Liver (tissue), 3 donors: ENCODE results near the gene TNFRSF11A.

Source experiments
- CTCF ChIP-seq: fragments of 150-350 bp; IDR thresholded peaks from 2 replicates; pipeline ENCODE4 v1.5.1; 2017; ENCODE audit warnings: improper control_type of control experiment, low read depth, low read length; ENCODE audit not compliant: missing input control
- EGR1 ChIP-seq, 2 donors: IDR thresholded peaks; 2 replicates each; pipeline ENCODE4 v1.6.1; 2016 to 2018; ENCODE audit warnings: antibody characterized with exemption in 2 of 2, low read depth in 2 of 2
- FOXA1 ChIP-seq: IDR thresholded peaks from 2 replicates; pipeline ENCODE4 v1.6.1; 2016; ENCODE audit warnings: antibody characterized with exemption
- GABPA ChIP-seq, 2 donors: IDR thresholded peaks in 1 of 2; conservative IDR thresholded peaks in 1 of 2; 2 replicates each; pipeline ENCODE4 v1.6.1; 2016; ENCODE audit warnings: antibody characterized with exemption in 2 of 2, mild to moderate bottlenecking in 1 of 2, moderate library complexity in 1 of 2
- HNF4A ChIP-seq, 2 donors: conservative IDR thresholded peaks; 2 replicates each; pipeline ENCODE4 v1.6.1; 2016; ENCODE audit warnings: antibody characterized with exemption in 2 of 2, mild to moderate bottlenecking in 2 of 2
- HNF4G ChIP-seq: IDR thresholded peaks from 2 replicates; pipeline ENCODE4 v1.6.1; 2016; ENCODE audit warnings: antibody characterized with exemption
- JUND ChIP-seq, 2 donors: IDR thresholded peaks; 2 replicates each; pipeline ENCODE4 v1.6.1; 2016; ENCODE audit warnings: antibody characterized with exemption in 2 of 2
- MAX ChIP-seq: IDR thresholded peaks from 2 replicates; pipeline ENCODE4 v1.6.1; 2016; ENCODE audit warnings: antibody characterized with exemption
- RAD21 ChIP-seq, 2 donors: IDR thresholded peaks; 2 replicates each; pipeline ENCODE4 v1.6.1; 2016; ENCODE audit warnings: antibody characterized with exemption in 2 of 2, mild to moderate bottlenecking in 2 of 2
- REST ChIP-seq: IDR thresholded peaks from 2 replicates; pipeline ENCODE4 v1.6.1; 2016; ENCODE audit warnings: antibody characterized with exemption, mild to moderate bottlenecking
- RXRA ChIP-seq, 2 donors: IDR thresholded peaks; 2 replicates each; pipeline ENCODE4 v1.6.1; 2017 to 2018; ENCODE audit warnings: antibody characterized with exemption in 2 of 2, mild to moderate bottlenecking in 1 of 2
- SP1 ChIP-seq: IDR thresholded peaks from 2 replicates; pipeline ENCODE4 v1.6.1; 2018; ENCODE audit warnings: antibody characterized with exemption, mild to moderate bottlenecking
- YY1 ChIP-seq: IDR thresholded peaks from 2 replicates; pipeline ENCODE4 v1.6.1; 2016; ENCODE audit warnings: antibody characterized with exemption, mild to moderate bottlenecking
- ZBTB33 ChIP-seq: IDR thresholded peaks from 2 replicates; pipeline ENCODE4 v1.6.1; 2016; ENCODE audit warnings: antibody characterized with exemption
- donor health status: healthy.
- donor health status: healthy.

- TF ChIP-seq REST, result no peak
- no peak for TF ChIP-seq CTCF
- no peak for TF ChIP-seq JUND (IDR thresholded peaks at IDR 0.05)
- TF ChIP-seq ZBTB33, result no peak
- no peak for TF ChIP-seq FOXA1
- no peak for TF ChIP-seq MAX
- no peak for TF ChIP-seq RAD21 (IDR thresholded peaks at IDR 0.05)
- no peak for TF ChIP-seq YY1
- TF ChIP-seq GABPA (IDR thresholded peaks at IDR 0.05 in 1 of 2, conservative IDR thresholded peaks at IDR 0.05 in 1 of 2), result no peak
- TF ChIP-seq EGR1 (IDR thresholded peaks at IDR 0.05; ENCODE audit: low read depth in 2 of 2), result no peak
- TF ChIP-seq HNF4A (conservative IDR thresholded peaks at IDR 0.05), result no peak
- no peak for TF ChIP-seq HNF4G
- no peak for TF ChIP-seq SP1
- no peak for TF ChIP-seq RXRA (IDR thresholded peaks at IDR 0.05)
These were observed 11.5 kb downstream of the TNFRSF11A start for GRCh38 chr18:62336618-62337017.
